GM21737 (cell line): ENCODE results near the gene ZBTB37.
"Not testable (repeated sequence)": the region's sequence is repeated elsewhere in the genome, so short reads cannot be mapped to it uniquely, and the experiment has no call there.

Experiments used
- ATAC-seq: cut with Tn5 transposase; IDR thresholded peaks from one replicate; pipeline ENCODE4 v1.9.1; 2021; ENCODE audit warnings: mild to moderate bottlenecking, moderate library complexity; ENCODE audit not compliant: unreplicated experiment

ZBTB37 gene

DNA sequence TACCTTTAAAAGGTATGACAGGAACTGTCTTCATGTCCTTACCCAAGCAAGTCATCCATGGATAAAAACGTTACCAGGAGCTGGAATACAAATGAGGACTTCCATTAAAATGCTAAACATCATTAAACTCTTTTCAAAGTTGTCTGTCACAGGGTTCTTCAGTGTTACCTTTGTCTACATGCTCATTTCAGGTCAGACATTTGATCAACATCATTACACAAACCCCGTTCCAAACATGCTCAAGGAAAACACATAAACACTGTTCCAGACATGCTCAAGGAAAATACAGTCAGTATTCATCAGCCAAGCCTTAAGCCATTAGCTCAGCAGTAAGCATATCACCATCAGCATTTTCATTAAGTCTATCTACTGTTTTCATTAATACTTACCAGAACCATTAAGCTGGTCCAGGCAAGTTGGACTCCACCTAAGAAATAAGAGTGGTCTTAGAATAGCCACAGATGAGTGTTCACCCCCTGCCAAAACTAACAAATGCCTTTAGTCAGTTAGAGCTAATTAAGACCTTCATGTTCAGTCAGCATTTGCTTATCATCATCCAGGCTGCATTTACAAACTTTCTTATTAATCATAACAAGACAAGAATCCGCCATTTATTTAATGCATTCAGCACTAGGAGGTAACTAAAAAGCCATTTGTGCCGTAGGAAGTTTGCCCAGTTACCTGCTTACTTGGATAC, 2.6 kb upstream of the ZBTB37 start:
- ATAC-seq: no peak

DNA sequence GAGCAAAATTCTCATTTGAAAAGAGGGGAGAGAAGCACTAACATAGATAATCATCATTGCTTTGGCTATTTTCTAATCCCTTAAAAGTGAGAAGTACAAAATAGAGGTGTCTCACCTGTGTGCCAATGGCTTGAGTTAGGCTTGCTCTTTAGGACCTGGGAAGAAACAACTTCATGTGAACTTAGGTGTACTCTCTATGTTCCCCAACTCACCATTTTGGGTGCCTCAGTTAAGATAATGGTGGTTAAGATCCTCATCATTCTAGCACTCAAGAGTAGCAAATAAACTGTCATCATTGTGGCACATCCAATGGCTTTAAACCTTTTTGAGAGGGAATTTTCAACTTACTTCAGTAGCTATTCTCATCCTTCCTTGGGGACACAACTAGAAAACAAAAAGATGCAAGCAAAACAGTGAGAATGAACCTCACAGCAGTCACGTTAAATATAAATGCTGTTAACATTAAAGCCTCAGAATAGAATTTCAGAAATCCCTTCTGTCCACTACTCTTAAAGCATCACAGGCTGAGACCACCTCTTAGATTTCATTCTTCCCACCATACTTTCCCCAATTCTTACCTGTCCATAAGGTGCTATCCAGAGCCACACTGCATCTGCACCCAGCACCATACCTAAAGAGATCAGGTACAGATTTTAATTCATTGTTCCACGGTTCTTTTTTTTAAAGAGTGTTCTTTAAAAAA, 1.6 kb upstream of the ZBTB37 start:
- ATAC-seq: no peak

DNA sequence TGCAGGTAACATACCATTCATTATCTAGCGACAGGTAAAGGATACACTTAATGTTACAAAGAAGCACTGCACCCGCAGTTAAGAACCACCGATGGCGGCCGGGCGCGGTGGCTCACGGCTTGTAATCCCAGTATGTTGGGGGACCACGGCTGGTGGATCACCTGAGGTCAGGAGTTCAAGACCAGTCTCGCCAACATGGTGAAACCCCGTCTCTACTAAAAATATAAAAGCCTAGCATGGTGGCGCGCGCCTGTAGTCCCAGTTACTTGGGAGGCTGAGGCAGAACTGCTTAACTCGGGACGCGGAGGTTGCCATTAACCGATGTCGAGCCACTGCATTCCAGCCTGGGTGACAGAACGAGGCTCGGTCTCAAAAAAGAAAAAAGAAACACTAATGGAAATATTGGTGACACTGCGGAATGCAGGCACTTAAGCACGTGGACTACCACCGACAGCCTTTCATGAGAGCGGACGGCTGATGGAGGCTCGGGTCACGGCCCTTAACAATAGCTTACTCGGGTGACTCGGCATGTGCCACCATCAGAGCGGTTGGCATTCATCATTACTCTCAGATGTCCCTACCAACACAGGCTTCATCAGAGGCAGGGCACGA, 933 bp upstream of the ZBTB37 start:
- ATAC-seq: no peak

DNA sequence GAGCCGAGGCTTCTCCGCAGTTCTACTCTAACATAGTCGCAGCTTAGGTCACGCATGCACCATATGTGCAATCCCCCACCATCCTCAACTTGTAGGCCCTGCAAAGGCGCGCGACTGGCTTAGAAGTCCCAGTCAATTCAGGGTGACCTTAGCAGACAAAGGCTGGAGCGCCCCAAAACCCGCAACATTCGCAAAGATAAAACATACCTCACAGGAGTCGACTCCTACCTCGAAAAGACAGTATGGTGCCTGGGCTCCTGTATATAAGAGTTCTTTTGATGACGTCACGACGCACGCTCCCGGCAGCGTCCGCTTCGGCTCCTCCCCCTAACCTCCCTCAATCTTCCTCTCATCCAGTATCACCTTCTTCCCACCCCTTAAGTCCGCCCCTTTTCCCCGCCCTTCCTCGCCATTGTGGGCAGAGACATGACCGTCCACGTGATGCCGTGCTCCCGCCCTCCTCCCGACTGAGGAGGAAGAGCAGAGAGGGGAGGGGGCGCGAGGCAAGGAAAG, 371 bp upstream of the ZBTB37 start, which contains the start of gene GAS5:
Gene GAS5 (minus strand): TSS at position 237 of the 513 bp plus-strand sequence.
- peak; percentile 67 for ATAC-seq

DNA sequence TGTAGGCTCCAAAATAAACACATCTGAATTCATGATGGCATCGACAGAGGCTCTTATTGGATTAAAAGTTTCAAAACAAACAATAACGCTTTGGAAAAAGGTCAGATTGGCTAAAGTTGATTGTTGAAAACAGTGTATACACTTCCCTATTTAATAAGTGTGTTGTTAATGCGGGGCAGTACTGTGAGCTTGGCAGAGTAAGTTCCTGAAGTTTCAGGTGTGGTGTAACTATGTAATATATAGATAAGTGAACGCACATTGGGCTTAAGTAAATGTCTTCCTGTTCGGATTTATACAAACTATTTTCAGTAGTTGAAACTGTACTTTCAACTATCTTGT, 810 bp downstream of the ZBTB37 start:
- ATAC-seq: no peak

DNA sequence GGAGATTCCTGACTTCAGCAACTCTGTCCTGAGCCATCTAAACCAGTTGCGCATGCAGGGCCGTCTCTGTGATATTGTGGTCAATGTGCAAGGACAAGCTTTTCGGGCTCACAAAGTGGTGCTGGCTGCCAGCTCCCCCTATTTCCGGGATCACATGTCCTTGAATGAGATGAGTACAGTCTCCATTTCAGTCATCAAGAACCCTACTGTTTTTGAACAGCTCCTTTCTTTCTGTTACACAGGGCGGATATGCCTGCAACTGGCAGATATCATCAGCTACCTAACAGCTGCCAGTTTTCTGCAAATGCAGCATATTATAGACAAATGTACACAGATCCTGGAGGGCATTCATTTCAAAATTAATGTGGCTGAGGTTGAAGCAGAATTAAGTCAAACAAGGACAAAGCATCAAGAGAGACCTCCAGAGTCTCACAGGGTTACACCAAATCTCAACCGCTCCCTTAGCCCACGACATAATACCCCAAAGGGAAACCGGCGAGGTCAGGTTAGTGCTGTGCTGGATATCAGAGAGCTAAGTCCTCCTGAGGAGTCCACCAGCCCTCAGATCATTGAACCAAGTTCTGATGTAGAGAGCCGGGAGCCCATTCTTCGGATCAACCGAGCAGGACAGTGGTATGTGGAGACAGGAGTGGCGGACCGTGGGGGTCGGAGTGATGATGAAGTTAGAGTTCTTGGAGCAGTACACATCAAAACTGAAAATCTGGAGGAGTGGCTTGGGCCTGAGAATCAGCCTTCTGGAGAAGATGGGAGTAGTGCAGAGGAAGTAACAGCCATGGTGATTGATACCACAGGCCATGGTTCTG, 2.3 kb downstream of the ZBTB37 start:
- no peak for ATAC-seq

DNA sequence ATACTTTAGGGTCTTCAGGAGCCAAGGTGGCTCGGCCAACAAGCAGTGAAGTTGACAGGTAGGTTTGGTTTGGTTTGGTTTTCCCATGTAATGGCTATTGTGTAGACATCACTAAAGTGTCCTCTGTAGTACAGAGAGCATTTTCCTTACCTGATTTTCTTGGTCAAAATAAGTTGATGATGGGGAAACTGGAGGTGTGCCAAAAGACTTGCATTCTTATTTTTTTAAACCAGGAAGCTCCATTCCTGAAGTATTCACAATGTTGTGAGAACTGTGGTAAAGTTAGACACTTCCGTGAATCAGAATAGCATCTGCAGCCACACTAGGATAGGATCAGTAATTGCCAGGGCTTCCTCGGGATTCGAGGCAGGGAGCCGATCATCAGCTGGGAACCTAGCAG, 2.9 kb downstream of the ZBTB37 start:
- no peak for ATAC-seq

DNA sequence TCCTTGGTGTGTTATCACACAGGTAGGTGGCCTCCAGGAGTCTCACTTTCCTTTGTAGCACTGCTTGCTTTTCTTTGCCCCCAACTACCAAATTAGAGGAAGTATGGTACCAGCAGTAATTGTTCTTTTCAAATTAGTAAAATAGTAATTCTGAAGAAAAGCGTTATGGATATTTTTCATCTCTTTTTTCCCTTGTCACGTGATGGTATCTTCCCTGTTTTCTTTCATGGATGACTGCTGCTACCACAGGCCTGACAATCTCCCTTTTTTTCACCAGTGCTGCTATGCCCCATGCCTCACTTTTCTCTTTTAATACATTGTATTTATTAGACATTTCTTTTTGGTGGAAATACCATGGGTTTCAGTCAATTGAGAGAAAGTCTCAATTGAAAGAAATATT, 3.3 kb downstream of the ZBTB37 start:
- ATAC-seq: no peak

DNA sequence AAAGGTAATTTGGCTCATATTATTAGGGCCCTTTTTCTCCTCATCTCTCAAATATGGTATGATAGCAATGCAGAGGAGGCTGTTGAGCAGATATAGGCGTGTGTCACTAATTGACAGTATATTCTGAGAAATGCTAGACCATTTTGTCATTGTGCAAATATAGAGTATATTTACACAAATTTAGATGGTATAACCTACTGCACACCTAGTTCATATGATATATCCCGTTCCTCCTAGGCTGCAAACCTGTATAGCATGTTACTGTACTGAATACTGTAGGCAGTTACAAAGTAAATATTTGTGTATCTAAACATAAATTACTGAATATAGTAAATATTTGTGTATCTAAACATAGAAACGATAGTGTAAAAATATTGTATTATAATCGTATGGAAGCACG, 8.6 kb downstream of the ZBTB37 start:
- no peak for ATAC-seq

DNA sequence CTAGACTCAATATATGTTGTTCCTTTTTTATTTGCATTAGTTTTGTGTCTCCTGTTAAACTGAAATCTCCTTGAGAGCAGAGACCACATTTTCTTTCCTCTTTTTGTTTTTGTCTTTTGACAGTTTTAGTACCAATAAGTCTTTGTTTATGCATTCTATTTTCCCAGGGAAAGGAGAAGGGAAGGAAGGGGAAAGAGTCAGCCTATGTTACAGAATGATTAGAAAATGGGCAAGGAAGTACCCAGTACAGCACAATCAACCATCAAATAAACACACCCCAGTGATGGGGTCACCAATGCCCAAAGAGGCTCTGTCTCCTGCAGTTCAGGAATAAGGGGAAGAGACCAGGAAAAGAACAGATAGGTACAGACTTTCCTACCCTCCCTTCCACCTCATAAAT, 10.1 kb downstream of the ZBTB37 start:
- no peak for ATAC-seq

DNA sequence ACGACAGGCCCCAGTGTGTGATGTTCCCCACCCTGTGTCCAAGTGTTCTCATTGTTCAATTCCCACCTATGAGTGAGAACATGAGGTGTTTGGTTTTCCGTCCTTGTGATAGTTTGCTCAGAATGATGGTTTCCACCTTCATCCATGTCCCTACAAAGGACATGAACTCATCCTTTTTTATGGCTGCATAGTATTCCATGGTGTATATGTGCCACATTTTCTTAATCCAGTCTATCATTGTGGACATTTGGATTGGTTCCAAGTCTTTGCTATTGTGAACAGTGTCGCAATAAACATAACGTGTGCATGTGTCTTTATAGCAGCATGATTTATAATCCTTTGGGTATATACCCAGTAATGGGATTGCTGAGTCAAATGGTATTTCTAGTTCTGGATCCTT, 12.9 kb downstream of the ZBTB37 start:
- ATAC-seq: not testable (repeated sequence)

DNA sequence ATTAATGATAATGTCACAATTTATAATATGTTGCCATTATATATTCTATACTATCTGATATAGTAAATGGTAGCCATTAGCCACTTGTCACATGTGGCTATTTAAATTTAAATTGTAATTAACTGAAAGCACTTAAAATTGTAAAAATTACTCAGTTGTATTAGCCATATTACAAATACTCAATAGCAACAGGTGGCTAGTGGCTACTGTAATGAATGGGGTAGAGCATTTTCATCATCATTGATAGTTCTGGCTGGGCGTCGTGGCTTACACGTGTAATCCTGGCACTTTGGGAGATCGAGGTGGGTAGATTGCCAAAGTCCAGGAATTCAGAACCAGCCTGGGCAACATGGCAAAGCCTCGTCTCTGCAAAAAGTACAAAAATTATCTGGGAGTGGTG, 16.5 kb downstream of the ZBTB37 start:
- no peak for ATAC-seq

DNA sequence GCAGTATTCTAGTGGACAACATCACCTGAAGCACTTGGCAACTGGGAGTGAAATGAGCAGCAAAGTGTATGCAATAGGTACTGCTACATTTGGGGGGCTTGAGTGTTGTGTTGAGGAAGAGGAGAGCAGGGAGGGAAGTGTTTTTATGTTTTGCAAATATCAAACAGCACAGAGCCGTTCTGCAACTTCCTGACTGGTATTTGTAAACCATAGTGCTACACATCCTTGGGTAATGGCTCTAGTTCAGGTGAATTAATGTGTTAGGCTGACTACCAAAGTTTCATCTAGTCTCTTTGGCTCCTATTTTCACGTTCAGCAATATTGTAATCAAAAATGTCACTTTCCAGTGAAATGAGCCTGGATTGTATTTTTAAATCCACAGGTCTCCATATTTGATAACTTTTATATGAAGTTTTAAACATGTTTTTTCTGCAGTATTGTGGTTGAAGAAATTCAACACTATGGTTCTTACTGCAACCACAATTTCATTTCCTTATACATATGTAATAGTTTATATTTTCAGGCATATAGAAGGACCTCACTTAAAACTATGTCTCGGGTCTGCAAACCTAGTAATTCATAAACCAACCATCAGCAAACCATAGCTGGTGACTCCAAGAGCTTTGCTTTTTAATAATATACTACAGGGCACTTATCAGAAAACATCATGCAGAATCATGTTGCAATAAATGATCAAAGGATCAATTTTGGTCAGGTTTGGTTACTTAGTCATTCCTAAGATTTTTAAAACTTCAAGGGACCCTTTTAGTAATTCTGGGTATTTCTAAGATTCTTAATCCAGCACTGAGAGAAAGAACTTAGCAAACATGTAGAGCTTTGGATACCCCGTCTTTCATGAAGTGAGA, 18.8 kb downstream of the ZBTB37 start:
- ATAC-seq: no peak

DNA sequence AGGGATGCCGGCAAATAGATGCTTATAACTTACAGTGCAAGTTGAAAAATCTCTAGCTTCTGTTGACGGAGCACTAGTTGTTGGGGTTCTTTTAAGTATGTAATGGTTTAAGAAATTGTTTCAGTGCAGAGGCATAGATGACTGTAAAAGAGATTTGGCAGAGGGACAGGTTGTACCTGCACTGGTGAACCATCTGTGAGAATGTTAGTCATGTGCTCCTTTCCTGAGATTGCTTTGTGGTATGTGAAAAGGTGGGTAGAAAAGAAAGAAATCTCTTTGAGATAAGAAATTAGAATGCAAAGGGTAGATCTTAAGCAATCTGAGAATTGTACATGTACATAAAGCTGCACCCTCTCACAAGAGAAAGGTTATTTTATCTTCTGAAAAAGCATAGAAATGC, 19.4 kb downstream of the ZBTB37 start:
- no peak for ATAC-seq

DNA sequence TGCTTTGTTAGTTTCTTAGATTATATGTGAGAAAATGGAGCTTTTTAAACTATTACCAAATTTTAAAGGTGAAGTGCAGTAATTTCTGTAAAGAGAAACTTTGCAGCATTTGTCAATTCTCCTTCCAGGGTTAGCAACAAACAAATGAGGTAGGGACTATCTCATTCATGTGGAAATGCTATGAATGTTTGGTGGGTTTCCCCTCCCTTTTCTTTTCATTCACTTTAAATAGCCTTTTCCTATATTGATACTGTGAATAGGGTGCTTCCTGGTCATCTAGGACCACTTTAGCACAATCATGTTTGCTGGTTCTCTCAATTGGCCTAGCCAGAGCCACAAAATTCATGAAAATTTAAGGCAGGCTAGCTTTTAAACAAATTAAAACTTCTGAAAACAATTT, 20.6 kb downstream of the ZBTB37 start:
- no peak for ATAC-seq

DNA sequence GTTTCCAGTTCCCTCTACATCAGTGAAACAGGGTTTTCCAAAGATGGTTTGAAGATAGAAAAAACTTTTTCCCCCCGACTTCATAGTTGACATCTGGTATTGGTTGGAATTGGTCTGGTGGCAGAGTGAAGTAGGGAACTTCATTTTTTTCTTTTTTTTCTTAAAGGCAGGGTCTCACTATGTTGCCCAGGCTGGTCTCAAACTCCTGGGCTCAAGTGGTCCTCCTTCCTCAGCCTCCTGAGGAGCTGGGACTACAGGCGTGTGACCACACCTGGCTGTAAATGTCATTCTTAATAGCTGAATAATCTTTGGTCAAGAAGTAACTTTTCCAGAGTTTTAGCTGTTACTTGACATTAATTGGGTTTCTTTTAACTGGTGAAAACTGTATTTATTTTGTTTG, 21.7 kb downstream of the ZBTB37 start:
- ATAC-seq: no peak

DNA sequence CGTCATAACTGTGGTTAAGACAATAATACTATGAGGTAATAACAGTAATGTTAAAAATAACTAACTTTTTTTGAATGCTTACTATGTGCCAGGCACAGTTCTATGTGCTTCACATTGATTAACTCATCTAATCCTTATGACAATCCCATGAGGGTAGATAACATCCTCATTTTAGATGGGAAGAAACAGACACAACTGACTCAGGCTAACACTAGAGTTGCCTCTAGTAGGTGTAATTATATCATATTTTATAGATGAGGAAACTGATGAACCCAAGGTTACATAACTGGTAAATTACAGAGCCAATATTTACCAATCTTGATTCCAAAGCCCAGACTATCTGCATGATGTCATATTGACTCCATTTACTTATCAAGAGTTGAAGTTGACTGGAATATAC, 25.4 kb downstream of the ZBTB37 start:
- ATAC-seq: no peak

DNA sequence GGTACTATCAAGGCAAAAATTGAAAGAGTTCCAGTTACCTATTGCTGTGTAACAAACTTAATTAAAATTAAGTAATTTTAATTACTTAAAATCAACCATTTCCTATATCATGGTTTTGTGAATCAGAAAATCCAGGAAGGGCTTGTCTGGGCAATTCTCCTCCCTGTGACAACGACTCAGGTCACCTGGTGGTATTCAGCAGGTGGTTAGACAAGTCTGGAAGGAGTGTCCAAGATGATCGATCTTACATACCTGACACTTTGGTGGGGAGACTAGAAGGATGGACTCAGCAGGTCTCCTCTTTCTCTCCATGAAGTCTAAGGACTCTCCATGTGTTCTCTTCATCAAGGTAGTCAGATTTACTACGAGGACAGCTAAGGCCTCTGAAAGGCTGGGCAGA, 26.0 kb downstream of the ZBTB37 start:
- no peak for ATAC-seq

DNA sequence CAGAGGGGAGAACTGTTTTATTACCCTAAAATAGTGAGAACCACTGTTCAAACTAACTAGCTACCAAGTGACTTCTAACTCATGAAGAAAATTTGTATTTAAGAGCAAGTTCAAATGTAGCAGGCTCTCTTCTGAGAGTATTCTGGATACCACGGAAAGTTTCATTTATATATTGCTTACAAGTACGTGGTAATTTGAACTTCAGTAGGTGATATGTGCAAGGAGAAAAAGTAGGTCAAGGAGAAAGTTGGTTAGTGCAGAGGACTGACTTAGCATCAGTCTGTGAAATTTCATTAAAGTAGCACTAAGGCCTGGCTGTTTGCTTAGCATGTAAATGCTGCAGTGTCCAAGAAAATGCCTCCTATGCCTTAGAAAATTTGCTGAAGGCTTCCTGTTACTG, 32.2 kb downstream of the ZBTB37 start:
- no peak for ATAC-seq

DNA sequence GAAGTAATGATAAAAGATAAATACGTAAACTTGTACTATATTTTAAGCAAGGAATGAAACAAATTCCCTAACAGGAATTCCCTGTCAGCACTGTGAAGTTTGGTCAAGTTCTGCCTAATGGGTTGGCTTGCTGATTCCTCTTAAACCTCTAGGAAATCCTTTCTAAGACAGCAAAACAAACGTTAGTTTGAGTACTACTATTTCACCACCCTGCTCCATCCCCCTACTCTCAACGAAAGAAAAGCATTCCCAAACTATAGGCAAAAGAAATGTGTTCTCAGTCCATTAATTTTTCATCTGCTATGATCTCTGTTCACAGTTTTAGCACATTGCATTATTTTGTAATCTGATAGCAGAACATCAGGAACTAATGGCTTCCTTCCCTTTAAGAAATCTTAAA, 32.8 kb downstream of the ZBTB37 start:
- no peak for ATAC-seq
